Activated gamma-delta T cell (primary cell): ENCODE data around the gene RFX2.
"Not testable (repeated sequence)": the region's sequence is repeated elsewhere in the genome, so short reads cannot be mapped to it uniquely, and the experiment has no call there.

ENCODE experiments used
- DNase-seq: peaks from one replicate; lab custom pipeline; 2025; lab: John Stamatoyannopoulos, UW

RFX2 gene

GRCh38 chr19:6012426-6013170, 97.7 kb downstream of the RFX2 start:
- DNase-seq = no peak

GRCh38 chr19:6011794-6012193, 98.5 kb downstream of the RFX2 start:
- DNase-seq = no peak

- no peak for DNase-seq
Observed at GRCh38 chr19:6011206-6011605, 99.1 kb downstream of the RFX2 start.

- no peak for DNase-seq
Observed at GRCh38 chr19:6010107-6010506, 100.2 kb downstream of the RFX2 start.

- no peak for DNase-seq
Observed at GRCh38 chr19:6007866-6008265, 102.4 kb downstream of the RFX2 start.

GRCh38 chr19:6006896-6007295, 103.4 kb downstream of the RFX2 start:
- no peak for DNase-seq

- not testable (repeated sequence) for DNase-seq
Observed at GRCh38 chr19:6006070-6006446, 104.2 kb downstream of the RFX2 start.

GRCh38 chr19:6005321-6006069, 104.8 kb downstream of the RFX2 start:
- DNase-seq = no peak

- no peak for DNase-seq
Observed at GRCh38 chr19:6003976-6004375, 106.3 kb downstream of the RFX2 start.

- no peak for DNase-seq
Observed at GRCh38 chr19:6002591-6002990, 107.7 kb downstream of the RFX2 start.

- DNase-seq = no peak
Observed at GRCh38 chr19:6000228-6000847, 110.0 kb downstream of the RFX2 start.

- no peak for DNase-seq
Observed at GRCh38 chr19:5999693-6000092, 110.6 kb downstream of the RFX2 start.

- no peak for DNase-seq
Observed at GRCh38 chr19:5997371-5997770, 112.9 kb downstream of the RFX2 start.

- DNase-seq = no peak
Observed at GRCh38 chr19:5996623-5997320, 113.5 kb downstream of the RFX2 start.

- DNase-seq = no peak
Observed at GRCh38 chr19:5996102-5996501, 114.2 kb downstream of the RFX2 start.

- DNase-seq = no peak
Observed at GRCh38 chr19:5995606-5996005, 114.7 kb downstream of the RFX2 start.

GRCh38 chr19:5994405-5995165, 115.7 kb downstream of the RFX2 start:
- DNase-seq = no peak

- DNase-seq = no peak
Observed at GRCh38 chr19:5993648-5994358, 116.5 kb downstream of the RFX2 start.

- DNase-seq = no peak
Observed at GRCh38 chr19:5993201-5993600, 117.1 kb downstream of the RFX2 start.

- DNase-seq = no peak
Observed at GRCh38 chr19:5992756-5993155, 117.5 kb downstream of the RFX2 start.

GRCh38 chr19:5991244-5991838, 119.0 kb downstream of the RFX2 start:
- DNase-seq = no peak
